ENCODE data around the gene JAK3. TPM values are rescaled to one million over a fixed set of nuclear protein-coding genes. Genes with fewer than 3 reads are reported as not detected.
A peak's percentile ranks its signal among the peaks of the same experiment; 100 is the strongest.
"Not testable (repeated sequence)": the region's sequence is repeated elsewhere in the genome, so short reads cannot be mapped to it uniquely, and the experiment has no call there.

The JAK3 gene
- 10 to 100 TPM; 15.4 to 33.3 TPM for total RNA-seq
- polyA plus RNA-seq = 1 to 10 TPM; 2.3 to 2.6 TPM
- long read RNA-seq, donor 1, partial matches to known transcripts = 3 of 21 reads
- long read RNA-seq, donor 1, other reads (novel, unspliced or antisense) = 18 of 21 reads
- long read RNA-seq, donor 2, partial matches to known transcripts = 8 of 14 reads
- long read RNA-seq, donor 2, other reads (novel, unspliced or antisense) = 5 of 14 reads

DNA sequence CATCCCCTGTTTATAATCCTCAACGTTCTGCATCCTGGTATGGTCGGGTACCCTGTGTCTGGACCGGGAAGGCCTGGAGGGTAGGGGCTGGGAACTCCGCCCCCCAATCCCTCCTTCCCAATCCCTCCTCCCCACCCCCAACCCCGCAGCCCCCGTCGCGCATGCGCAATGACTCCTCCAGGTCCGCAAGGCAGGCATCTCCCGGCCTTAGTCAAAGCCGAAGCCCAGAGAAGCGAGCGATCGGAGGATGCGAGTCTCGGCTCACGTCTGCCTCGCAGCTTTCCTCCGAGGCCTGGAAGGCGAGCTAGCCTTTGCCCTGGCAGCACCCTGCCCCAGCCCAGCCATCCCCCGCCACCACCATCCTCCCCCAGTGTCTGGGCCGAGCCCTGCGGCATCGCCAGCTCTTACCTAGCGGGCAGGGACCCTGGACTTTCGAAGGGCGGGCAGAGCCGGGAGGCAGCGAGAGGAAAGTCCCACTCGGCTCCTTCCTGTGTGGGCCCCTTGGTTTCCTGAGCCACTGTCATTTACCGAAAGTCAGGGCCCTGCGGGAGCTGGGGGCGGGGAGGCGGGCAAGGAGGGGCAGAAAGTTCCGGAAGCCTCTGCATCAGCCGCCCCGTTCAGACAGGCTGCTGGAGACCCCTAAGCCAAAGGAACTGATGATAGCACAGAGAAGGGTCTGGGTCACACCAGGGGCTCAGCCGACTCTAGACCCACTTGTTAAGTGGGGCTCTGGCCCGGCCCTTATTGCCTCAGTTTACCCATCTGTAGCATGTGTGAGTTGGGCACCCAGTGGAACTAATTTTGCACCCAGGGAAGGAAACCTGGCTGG is at the start of gene JAK3:
Gene JAK3, minus strand, starts transcription at position 445 of the 829 bp plus-strand sequence. CDS start 3,565 bp downstream, outside the sequence.
- Histone ChIP-seq H3K4me3 (ENCODE audit: low read length in 2 of 2) (no peak within 1 kb of the TSS), H3K27me3 (ENCODE audit: control insufficient read depth in 1 of 2, insufficient read depth in 2 of 2, low read length in 1 of 2) (no peaks in the 10 kb centered on the region), H3K36me3 (ENCODE audit: control insufficient read depth in 1 of 2, insufficient read depth in 2 of 2, low read length in 1 of 2) (no peaks in the 10 kb centered on the region), H3K27ac (ENCODE audit: low read depth in 1 of 2, low read length in 2 of 2) (no peak within 1 kb of the TSS), H3K4me1 (ENCODE audit: control insufficient read depth in 1 of 2, insufficient read depth in 2 of 2, low read length in 2 of 2) (no peaks in the 10 kb centered on the region), H3K9me3 (ENCODE audit: control insufficient read depth, low read length) (peaks cover 2% of the 10 kb centered on the region)
- ATAC-seq (ENCODE audit: low FRiP score) (peak; percentile 67), DNase-seq (peak; percentile 86 to 92)
- WGBS, 2 donors = 9 to 12% methylated on average over 36 to 40 of the region's 40 CpGs
- intact Hi-C loops (cut with DNase I) = no loop called here

- Histone ChIP-seq H3K27me3 (ENCODE audit: control insufficient read depth in 1 of 2, insufficient read depth in 2 of 2, low read length in 1 of 2) (no peaks in the 10 kb centered on the region), H3K36me3 (ENCODE audit: control insufficient read depth in 1 of 2, insufficient read depth in 2 of 2, low read length in 1 of 2) (no peaks in the 10 kb centered on the region), H3K27ac (ENCODE audit: low read depth in 1 of 2, low read length in 2 of 2) (no peak overlapping the region), H3K9me3 (ENCODE audit: control insufficient read depth, low read length) (no peaks in the 10 kb centered on the region), H3K4me3 (ENCODE audit: low read length in 2 of 2) (no peak overlapping the region), H3K4me1 (ENCODE audit: control insufficient read depth in 1 of 2, insufficient read depth in 2 of 2, low read length in 2 of 2) (no peaks in the 10 kb centered on the region)
- intact Hi-C loops (cut with DNase I) = no loop called here
- 74% methylated on average over 9 of the region's 9 CpGs for WGBS, 2 donors
- DNase-seq (no peak), ATAC-seq (ENCODE audit: low FRiP score) (no peak)
Measured at GRCh38 chr19:17893766-17894165, 46.0 kb upstream of the JAK3 start.

DNA sequence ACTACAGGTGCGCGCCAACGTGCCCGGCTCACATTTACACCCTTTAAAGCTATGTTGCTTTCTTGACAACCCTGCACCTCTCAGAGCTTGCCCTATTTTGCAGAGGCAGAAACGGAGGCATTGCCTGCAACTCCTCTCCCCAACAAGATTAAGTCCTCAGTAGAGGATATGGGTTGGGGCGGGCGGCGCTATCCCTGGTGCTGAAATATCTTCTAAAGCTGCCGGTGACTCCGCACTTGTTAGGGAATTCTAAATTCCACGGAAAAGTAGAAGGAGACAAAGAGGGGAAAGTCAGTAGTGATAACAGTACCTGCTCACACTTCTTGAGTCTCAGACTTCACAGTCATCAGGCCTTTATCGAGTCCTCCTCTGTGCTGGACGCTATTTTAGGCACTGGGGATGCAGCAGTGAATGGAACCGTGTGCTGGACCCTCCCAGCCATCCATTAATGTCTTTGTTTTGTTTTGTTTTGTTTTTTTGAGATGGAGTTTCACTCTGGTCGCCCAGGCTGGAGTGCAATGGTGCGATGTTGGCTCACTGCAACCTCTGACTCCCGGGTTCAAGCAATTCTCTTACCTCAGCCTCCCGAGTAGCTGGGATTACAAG is 41.9 kb upstream of the JAK3 start:
- Histone ChIP-seq H3K4me3 (ENCODE audit: low read length in 2 of 2) (no peak overlapping the region), H3K4me1 (ENCODE audit: control insufficient read depth in 1 of 2, insufficient read depth in 2 of 2, low read length in 2 of 2) (no peaks in the 10 kb centered on the region), H3K36me3 (ENCODE audit: control insufficient read depth in 1 of 2, insufficient read depth in 2 of 2, low read length in 1 of 2) (no peaks in the 10 kb centered on the region), H3K27me3 (ENCODE audit: control insufficient read depth in 1 of 2, insufficient read depth in 2 of 2, low read length in 1 of 2) (peaks cover 0 to 2% of the 10 kb centered on the region in 2 donors), H3K9me3 (ENCODE audit: control insufficient read depth, low read length) (no peaks in the 10 kb centered on the region), H3K27ac (ENCODE audit: low read depth in 1 of 2, low read length in 2 of 2) (no peak overlapping the region)
- DNase-seq = no peak
- intact Hi-C loops (cut with DNase I) = no loop called here
- WGBS, 2 donors = 18 to 19% methylated on average over 18 of the region's 18 CpGs
- no peak for ATAC-seq (ENCODE audit: low FRiP score)

- no peak overlapping the region for H3K27ac ChIP-seq (ENCODE audit: low read depth in 1 of 2, low read length in 2 of 2)
- peaks cover 0 to 2% of the 10 kb centered on the region in 2 donors for H3K27me3 ChIP-seq (ENCODE audit: control insufficient read depth in 1 of 2, insufficient read depth in 2 of 2, low read length in 1 of 2)
- no peak overlapping the region for H3K4me3 ChIP-seq (ENCODE audit: low read length in 2 of 2)
- DNase-seq (no peak), ATAC-seq (ENCODE audit: low FRiP score) (no peak)
- intact Hi-C loops (cut with DNase I) = no loop called here
- H3K36me3 ChIP-seq (ENCODE audit: control insufficient read depth in 1 of 2, insufficient read depth in 2 of 2, low read length in 1 of 2) = no peaks in the 10 kb centered on the region
- H3K4me1 ChIP-seq (ENCODE audit: control insufficient read depth in 1 of 2, insufficient read depth in 2 of 2, low read length in 2 of 2) = no peaks in the 10 kb centered on the region
- 73 to 74% methylated on average over 7 of the region's 7 CpGs for WGBS, 2 donors
- no peaks in the 10 kb centered on the region for H3K9me3 ChIP-seq (ENCODE audit: control insufficient read depth, low read length)
Measured at GRCh38 chr19:17888260-17888659, 40.5 kb upstream of the JAK3 start.

DNA sequence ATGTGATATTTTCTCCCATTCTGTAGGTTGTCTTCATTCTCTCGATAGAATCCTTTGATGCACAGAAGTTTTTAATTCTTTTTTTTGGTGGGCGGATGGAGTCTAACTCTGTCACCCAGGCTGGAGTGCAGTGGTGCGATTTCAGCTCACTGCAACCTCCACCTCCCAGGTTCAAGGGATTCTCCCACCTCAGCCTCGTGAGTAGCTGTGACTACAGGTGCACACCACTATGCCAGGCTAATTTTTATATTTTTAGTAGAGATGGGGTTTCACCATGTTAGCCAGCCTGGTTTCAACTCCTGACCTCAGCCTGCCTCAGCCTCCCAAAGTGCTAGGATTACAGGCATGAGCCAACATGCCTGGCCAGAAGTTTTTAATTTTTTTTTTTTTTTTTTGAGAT is 39.4 kb upstream of the JAK3 start:
- H3K4me3 ChIP-seq (ENCODE audit: low read length in 2 of 2); H3K27ac ChIP-seq (ENCODE audit: low read depth in 1 of 2, low read length in 2 of 2); H3K36me3 ChIP-seq (ENCODE audit: control insufficient read depth in 1 of 2, insufficient read depth in 2 of 2, low read length in 1 of 2); H3K4me1 ChIP-seq (ENCODE audit: control insufficient read depth in 1 of 2, insufficient read depth in 2 of 2, low read length in 2 of 2); DNase-seq; intact Hi-C loops (cut with DNase I); ATAC-seq (ENCODE audit: low FRiP score); H3K27me3 ChIP-seq (ENCODE audit: control insufficient read depth in 1 of 2, insufficient read depth in 2 of 2, low read length in 1 of 2); H3K9me3 ChIP-seq (ENCODE audit: control insufficient read depth, low read length): not testable (repeated sequence)
- WGBS, 2 donors = 79 to 84% methylated on average over 4 of the region's 4 CpGs

DNA sequence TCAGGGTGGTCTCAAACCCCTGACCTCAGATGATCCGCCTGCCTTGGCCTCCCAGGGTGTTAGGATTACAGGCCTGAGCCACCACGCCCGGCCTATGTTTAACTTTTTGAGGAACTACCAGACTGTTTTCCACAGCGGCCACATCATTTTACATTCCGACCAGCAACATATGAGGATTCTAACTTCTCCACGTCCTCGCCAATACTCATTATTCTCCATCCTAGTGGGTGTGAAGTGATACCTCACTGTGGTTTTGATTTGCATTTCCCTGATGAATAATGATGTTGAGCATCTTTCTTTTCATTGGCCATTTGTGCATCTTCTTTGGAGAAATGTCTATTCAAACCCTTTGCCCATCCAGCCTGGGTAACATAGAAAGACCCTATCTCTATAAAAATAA is 38.7 kb upstream of the JAK3 start:
- H3K27ac ChIP-seq (ENCODE audit: low read depth in 1 of 2, low read length in 2 of 2) = no peak overlapping the region
- DNase-seq = no peak
- WGBS, 2 donors = 72 to 74% methylated on average over 7 of the region's 7 CpGs
- no peaks in the 10 kb centered on the region for H3K9me3 ChIP-seq (ENCODE audit: control insufficient read depth, low read length)
- H3K4me1 ChIP-seq (ENCODE audit: control insufficient read depth in 1 of 2, insufficient read depth in 2 of 2, low read length in 2 of 2) = no peaks in the 10 kb centered on the region
- no peaks in the 10 kb centered on the region for H3K36me3 ChIP-seq (ENCODE audit: control insufficient read depth in 1 of 2, insufficient read depth in 2 of 2, low read length in 1 of 2)
- intact Hi-C loops (cut with DNase I) = no loop called here
- H3K27me3 ChIP-seq (ENCODE audit: control insufficient read depth in 1 of 2, insufficient read depth in 2 of 2, low read length in 1 of 2) = peaks cover 0 to 2% of the 10 kb centered on the region in 2 donors
- ATAC-seq (ENCODE audit: low FRiP score) = no peak
- no peak overlapping the region for H3K4me3 ChIP-seq (ENCODE audit: low read length in 2 of 2)

DNA sequence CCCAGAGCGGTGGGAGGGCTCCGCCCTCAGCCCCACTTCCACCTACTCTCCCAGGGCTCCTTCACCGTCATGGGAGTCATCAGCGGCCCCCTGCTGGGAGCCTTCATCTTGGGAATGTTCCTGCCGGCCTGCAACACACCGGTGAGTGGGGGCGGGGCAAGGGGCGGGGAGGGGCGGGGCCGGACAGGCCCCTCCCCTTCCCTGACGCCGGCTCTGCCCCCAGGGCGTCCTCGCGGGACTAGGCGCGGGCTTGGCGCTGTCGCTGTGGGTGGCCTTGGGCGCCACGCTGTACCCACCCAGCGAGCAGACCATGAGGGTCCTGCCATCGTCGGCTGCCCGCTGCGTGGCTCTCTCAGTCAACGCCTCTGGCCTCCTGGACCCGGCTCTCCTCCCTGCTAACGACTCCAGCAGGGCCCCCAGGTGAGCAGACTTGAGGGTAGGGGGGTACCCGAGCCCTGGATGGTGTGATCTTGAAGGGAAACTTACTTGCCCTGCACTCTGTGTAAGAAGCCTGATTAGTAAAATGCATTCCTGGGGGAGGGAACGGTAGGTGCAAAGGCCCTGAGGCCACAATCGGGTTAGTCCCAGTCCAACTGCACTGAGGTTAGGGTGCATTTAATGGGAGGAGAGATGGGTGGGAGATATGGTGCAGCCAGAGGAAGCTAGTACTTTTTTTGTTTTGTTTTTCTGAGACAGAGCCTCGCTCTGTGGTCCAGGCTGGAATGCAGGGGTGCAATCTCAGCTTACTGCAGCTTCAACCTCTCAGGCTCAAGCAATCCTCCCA is 36.0 kb upstream of the JAK3 start:
- Histone ChIP-seq H3K9me3 (ENCODE audit: control insufficient read depth, low read length) (no peaks in the 10 kb centered on the region), H3K4me3 (ENCODE audit: low read length in 2 of 2) (no peak overlapping the region), H3K4me1 (ENCODE audit: control insufficient read depth in 1 of 2, insufficient read depth in 2 of 2, low read length in 2 of 2) (no peaks in the 10 kb centered on the region), H3K27me3 (ENCODE audit: control insufficient read depth in 1 of 2, insufficient read depth in 2 of 2, low read length in 1 of 2) (peaks cover 0 to 2% of the 10 kb centered on the region in 2 donors), H3K36me3 (ENCODE audit: control insufficient read depth in 1 of 2, insufficient read depth in 2 of 2, low read length in 1 of 2) (no peaks in the 10 kb centered on the region), H3K27ac (ENCODE audit: low read depth in 1 of 2, low read length in 2 of 2) (no peak overlapping the region)
- intact Hi-C loops (cut with DNase I) = no loop called here
- ATAC-seq (ENCODE audit: low FRiP score) = no peak
- 71 to 73% methylated on average over 26 to 33 of the region's 33 CpGs for WGBS, 2 donors
- no peak for DNase-seq

- no peak overlapping the region for H3K27ac ChIP-seq (ENCODE audit: low read depth in 1 of 2, low read length in 2 of 2)
- no peaks in the 10 kb centered on the region for H3K36me3 ChIP-seq (ENCODE audit: control insufficient read depth in 1 of 2, insufficient read depth in 2 of 2, low read length in 1 of 2)
- DNase-seq = no peak
- H3K4me1 ChIP-seq (ENCODE audit: control insufficient read depth in 1 of 2, insufficient read depth in 2 of 2, low read length in 2 of 2) = no peaks in the 10 kb centered on the region
- no peak overlapping the region for H3K4me3 ChIP-seq (ENCODE audit: low read length in 2 of 2)
- ATAC-seq (ENCODE audit: low FRiP score) = peak; percentile 29
- intact Hi-C loops (cut with DNase I) = no loop called here
- H3K9me3 ChIP-seq (ENCODE audit: control insufficient read depth, low read length) = no peaks in the 10 kb centered on the region
- H3K27me3 ChIP-seq (ENCODE audit: control insufficient read depth in 1 of 2, insufficient read depth in 2 of 2, low read length in 1 of 2) = no peaks in the 10 kb centered on the region
- WGBS, 2 donors = 53 to 65% methylated on average over 7 of the region's 7 CpGs
Measured at GRCh38 chr19:17881701-17882100, 33.9 kb upstream of the JAK3 start.

Measured in aorta (tissue), 5 donors.